Measurements from ENCODE around the gene CTNND1. TPM values are rescaled to one million over a fixed set of nuclear protein-coding genes. Genes with fewer than 3 reads are reported as not detected.

CTNND1 gene
- total RNA-seq, 4 donors from 2014 or later, result 19.7 to 29.8 (median 24.5) TPM

- intact Hi-C loops (cut with DNase I; ENCODE audit: low total_unique reads) (loop anchor here (1.0 to 10.0 kb wide), 5 partner anchors 21 to 417 kb away; partner anchors contain the start of genes MED19, TMX2 and TNKS1BP1), in situ Hi-C loops (cut with MboI; ENCODE audit: low sequenced_read_pairs in 4 of 4) (loop anchor here in 1 of 4 donors (10.0 kb wide), 1 partner anchor 63 kb away; no protein-coding TSS in a partner anchor)
- Histone ChIP-seq H3K27ac (peak within 1 kb of the TSS; percentile 94 to 99 (median 98)), H3K9me3 (no peaks in the 10 kb centered on the region), H3K36me3 (peaks cover 0 to 34% of the 10 kb centered on the region in 2 donors), H3K4me1 (peaks cover 15 to 17% of the 10 kb centered on the region in 2 donors), H3K4me3 (peak within 1 kb of the TSS; percentile 77 to 100 (median 90)), H3K27me3 (no peaks in the 10 kb centered on the region)
- peak; percentile 84 for TF ChIP-seq POLR2A (IDR thresholded peaks at IDR 0.05)
- TF ChIP-seq CTCF (IDR thresholded peaks at IDR 0.05 in 4 of 5, conservative IDR thresholded peaks at IDR 0.05 in 1 of 5), result no peak
- DNase-seq (peak; percentile 95 to 96), ATAC-seq (peak; percentile 95 to 97)
These were observed 20.2 kb upstream of the CTNND1 start, which contains the start of gene SELENOH for GRCh38 chr11:57741132-57742086. SELENOH (plus strand) TSS chr11:57741491; CDS start chr11:57741596, 105 bp downstream.

- intact Hi-C loops (cut with DNase I; ENCODE audit: low total_unique reads), result loop anchor here (5.0 to 10.0 kb wide), 2 partner anchors 60 to 417 kb away; partner anchors contain the start of gene TNKS1BP1
- in situ Hi-C loops (cut with MboI; ENCODE audit: low sequenced_read_pairs in 4 of 4), result loop anchor here in 1 of 4 donors (10.0 kb wide), 1 partner anchor 63 kb away; no protein-coding TSS in a partner anchor
- peaks cover 0 to 34% of the 10 kb centered on the region in 2 donors for H3K36me3 ChIP-seq
- no peaks in the 10 kb centered on the region for H3K27me3 ChIP-seq
- DNase-seq (no peak), ATAC-seq (no peak)
- TF ChIP-seq POLR2A (IDR thresholded peaks at IDR 0.05) (no peak), CTCF (IDR thresholded peaks at IDR 0.05 in 4 of 5, conservative IDR thresholded peaks at IDR 0.05 in 1 of 5) (no peak)
- no peaks in the 10 kb centered on the region for H3K9me3 ChIP-seq
- peak overlapping the region; percentile 94 to 99 (median 98) for H3K27ac ChIP-seq
- peak overlapping the region; percentile 77 to 100 (median 90) for H3K4me3 ChIP-seq
- H3K4me1 ChIP-seq, result peaks cover 15 to 17% of the 10 kb centered on the region in 2 donors
These were observed 19.5 kb upstream of the CTNND1 start for GRCh38 chr11:57742087-57742452.

- no peak for DNase-seq
- peaks cover 15 to 17% of the 10 kb centered on the region in 2 donors for H3K4me1 ChIP-seq
- H3K36me3 ChIP-seq, result peaks cover 0 to 18% of the 10 kb centered on the region in 2 donors
- in situ Hi-C loops (cut with MboI; ENCODE audit: low sequenced_read_pairs in 4 of 4), result loop anchor here in 1 of 4 donors (10.0 kb wide), 1 partner anchor 60 kb away; no protein-coding TSS in a partner anchor
- ATAC-seq, result no peak
- H3K9me3 ChIP-seq, result no peaks in the 10 kb centered on the region
- no peaks in the 10 kb centered on the region for H3K27me3 ChIP-seq
- intact Hi-C loops (cut with DNase I; ENCODE audit: low total_unique reads), result loop anchor here (5.0 to 10.0 kb wide), 2 partner anchors 58 to 420 kb away; partner anchors contain the start of gene TNKS1BP1
- TF ChIP-seq POLR2A (IDR thresholded peaks at IDR 0.05) (no peak), CTCF (IDR thresholded peaks at IDR 0.05 in 4 of 5, conservative IDR thresholded peaks at IDR 0.05 in 1 of 5) (no peak)
- H3K4me3 ChIP-seq, result no peak overlapping the region
- no peak overlapping the region for H3K27ac ChIP-seq
These were observed 17.2 kb upstream of the CTNND1 start for GRCh38 chr11:57744357-57744756.

- in situ Hi-C loops (cut with MboI; ENCODE audit: low sequenced_read_pairs in 4 of 4), result loop anchor here in 3 of 4 donors (5.0 to 10.0 kb wide), 2 partner anchors 57 to 60 kb away; no protein-coding TSS in a partner anchor
- DNase-seq (no peak), ATAC-seq (no peak)
- Histone ChIP-seq H3K27me3 (no peaks in the 10 kb centered on the region), H3K4me3 (no peak overlapping the region), H3K36me3 (peaks cover 0 to 17% of the 10 kb centered on the region in 2 donors), H3K9me3 (no peaks in the 10 kb centered on the region), H3K27ac (no peak overlapping the region), H3K4me1 (peaks cover 15 to 17% of the 10 kb centered on the region in 2 donors)
- intact Hi-C loops (cut with DNase I; ENCODE audit: low total_unique reads), result loop anchor here (10.0 kb wide), 1 partner anchor 420 kb away; the partner anchor contains the start of gene TNKS1BP1
- TF ChIP-seq POLR2A (IDR thresholded peaks at IDR 0.05) (no peak), CTCF (IDR thresholded peaks at IDR 0.05 in 4 of 5, conservative IDR thresholded peaks at IDR 0.05 in 1 of 5) (no peak)
These were observed 16.4 kb upstream of the CTNND1 start for GRCh38 chr11:57745206-57745605.
